GM18526 (cell line): ENCODE results near the gene CSTB.
A peak's percentile ranks its signal among the peaks of the same experiment; 100 is the strongest.

Experiments used
- POLR2A ChIP-seq: IDR thresholded peaks from 3 replicates; pipeline ENCODE4 v1.6.1; 2011; ENCODE audit not compliant: insufficient read length; ENCODE audit errors: extremely low read depth

The CSTB gene

GRCh38 chr21:43800566-43800965 lies 24.5 kb upstream of the CSTB start:
- no peak for TF ChIP-seq POLR2A

GRCh38 chr21:43800124-43800523 lies 24.0 kb upstream of the CSTB start:
- TF ChIP-seq POLR2A: no peak

- no peak for TF ChIP-seq POLR2A
These were observed 23.3 kb upstream of the CSTB start for GRCh38 chr21:43799301-43799840.

DNA sequence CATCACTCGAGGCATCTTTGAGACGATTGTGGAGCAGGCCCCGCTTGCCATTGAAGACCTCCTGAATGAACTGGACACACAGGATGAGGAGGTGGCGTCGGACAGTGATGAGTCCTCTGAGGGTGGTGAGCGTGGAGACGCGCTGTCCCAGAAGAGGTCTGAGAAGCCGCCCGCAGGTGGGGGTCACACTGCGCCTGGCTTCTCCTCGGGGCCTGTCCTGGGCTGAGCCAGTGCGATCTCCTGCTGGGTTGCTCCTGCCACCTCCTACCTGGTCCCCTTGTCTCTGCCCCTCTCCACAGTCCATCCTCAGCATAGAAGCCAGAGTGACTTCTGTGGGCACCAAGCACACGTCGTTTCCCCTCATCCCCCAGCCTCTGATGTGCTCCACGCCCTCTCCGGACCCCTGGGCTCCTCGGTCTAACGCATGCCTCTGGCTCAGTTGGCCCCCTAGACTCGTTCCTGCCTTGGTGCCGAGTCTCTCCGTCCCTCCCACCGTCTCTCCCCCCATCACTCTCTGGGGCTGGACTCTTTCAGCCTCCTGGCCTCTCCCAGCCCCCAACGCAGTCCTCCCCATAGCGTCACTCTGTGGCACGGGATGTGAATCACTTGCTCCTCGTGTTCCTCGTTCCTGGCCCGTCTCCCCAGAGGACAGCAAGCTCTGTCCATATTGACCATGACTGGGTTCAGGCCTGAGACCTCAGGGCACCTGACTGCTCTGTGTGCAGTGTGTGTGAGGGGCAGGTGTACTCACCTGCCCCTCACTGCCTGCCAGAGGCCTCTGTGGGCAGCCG lies 22.0 kb upstream of the CSTB start:
- no peak for TF ChIP-seq POLR2A

DNA sequence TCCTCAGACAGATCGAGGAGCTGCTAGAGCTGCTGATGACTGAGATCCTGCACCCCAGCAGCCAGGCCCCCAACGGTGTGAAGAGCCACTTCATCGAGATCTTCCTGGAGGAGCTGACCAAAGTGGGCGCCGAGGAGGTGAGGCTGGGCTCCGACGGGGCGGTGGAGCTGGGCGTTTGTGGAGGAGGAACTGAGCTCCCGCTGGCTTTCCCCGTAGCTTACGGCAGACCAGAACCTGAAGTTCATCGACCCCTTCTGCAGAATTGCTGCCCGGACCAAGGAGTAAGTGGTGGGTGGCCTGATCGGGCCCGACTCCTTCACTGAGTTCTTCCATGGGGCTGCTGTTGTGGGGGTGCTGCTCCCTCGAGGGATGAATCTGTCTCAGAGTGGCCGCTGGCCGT lies 21.3 kb upstream of the CSTB start:
- no peak for TF ChIP-seq POLR2A

GRCh38 chr21:43794857-43795256 lies 18.7 kb upstream of the CSTB start:
- no peak for TF ChIP-seq POLR2A

- TF ChIP-seq POLR2A: no peak
These were observed 18.2 kb upstream of the CSTB start for GRCh38 chr21:43794311-43794710.

- no peak for TF ChIP-seq POLR2A
These were observed 17.1 kb upstream of the CSTB start for GRCh38 chr21:43793243-43793642.

DNA sequence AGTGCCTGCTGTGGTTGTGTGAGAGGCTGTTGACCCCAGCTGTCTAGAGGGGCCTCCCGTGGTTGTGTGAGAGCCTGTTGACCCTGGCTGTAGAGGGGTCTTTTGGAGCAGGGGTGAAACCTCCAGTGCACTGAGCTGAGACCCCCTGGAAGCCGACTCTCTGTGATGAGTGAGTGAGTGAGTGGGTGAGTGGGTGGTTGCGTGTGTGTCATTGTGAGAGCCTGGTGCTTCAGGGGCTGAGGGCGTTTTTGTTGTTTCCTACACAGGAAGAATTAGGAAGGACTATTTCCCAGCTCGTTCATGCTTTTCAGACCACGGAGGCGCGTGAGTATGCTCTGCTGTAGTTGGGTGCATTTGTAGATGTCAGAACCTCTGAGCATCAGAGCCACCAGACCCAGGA lies 16.3 kb upstream of the CSTB start:
- TF ChIP-seq POLR2A: no peak

DNA sequence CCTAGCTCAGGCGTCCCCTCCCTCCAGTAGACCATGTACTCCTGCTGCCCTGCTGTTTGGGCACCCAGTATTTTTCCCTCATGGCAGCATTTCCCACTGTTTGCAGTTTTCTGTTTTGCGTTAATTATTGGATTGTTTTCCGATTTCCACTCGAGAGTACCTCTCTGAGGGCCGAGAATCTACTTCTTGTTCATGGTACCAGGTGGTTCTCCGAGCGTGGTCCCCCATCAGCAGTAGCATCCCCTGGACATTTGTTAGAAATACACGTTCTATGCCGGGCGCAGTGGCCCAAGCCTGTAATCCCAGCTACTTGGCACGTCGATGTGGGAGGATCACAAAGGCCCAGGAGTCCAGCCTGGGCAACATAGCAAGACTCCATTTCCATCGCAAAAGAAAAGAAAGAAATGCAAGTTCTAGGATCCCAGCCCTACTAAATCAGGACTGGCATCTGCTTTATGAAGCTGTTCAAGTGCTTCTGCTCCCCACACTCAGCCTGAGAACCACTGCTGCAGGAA lies 14.0 kb upstream of the CSTB start:
- no peak for TF ChIP-seq POLR2A

GRCh38 chr21:43789276-43790009 lies 13.3 kb upstream of the CSTB start, which contains the start of gene RRP1:
TSS of gene RRP1 (plus strand) at chr21:43789577. CDS start at chr21:43789630, 53 bp downstream.
- TF ChIP-seq POLR2A: peak; percentile 80

DNA sequence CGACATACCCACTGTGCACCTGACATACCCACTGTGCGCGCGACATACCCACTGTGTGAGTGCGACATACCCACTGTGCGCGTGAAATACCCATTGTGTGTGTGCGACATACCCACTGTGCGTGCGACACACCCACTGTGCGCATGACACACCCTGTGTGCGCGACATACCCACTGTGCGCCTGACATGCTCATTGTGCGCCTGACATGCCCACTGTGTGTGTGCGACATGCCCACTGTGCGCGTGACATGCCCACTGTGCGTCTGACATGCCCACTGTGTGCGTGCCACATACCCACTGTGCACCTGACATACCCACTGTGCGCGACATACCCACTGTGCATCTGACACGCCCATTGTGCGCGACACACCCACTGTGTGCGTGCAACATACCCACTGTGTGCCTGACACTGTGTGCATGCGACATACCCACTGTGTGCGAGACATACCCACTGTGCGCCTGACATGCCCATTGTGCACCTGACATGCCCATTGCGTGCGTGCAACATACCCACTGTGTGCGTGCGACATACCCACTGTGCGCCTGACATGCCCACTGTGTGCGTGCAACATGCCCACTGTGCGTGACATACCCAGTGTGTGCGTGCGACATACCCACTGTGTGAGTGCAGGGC lies 10.8 kb upstream of the CSTB start:
- TF ChIP-seq POLR2A: no peak

DNA sequence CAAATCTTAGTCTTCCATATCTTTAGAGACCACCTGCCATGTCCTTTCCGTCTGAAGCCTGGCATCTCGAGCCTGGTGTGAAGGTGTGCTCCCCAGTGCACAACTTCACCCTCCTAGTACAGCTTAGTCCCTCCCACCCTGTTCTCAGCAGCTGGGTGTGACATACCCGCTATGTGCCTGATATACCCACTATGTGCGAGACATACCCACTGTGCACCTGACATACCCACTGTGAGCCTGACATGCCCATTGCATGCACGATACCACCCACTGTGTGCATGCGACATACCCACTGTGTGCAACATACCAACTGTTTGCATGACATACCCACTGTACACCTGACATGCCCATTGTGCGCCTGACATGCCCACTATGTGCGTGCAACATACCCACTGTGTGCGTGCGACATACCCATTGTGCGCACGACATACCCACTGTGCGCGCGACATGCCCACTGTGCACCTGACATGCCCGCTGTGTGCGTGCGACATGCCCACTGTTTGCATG lies 10.2 kb upstream of the CSTB start:
- no peak for TF ChIP-seq POLR2A

GRCh38 chr21:43785134-43785533 lies 9.0 kb upstream of the CSTB start:
- TF ChIP-seq POLR2A: no peak

GRCh38 chr21:43783098-43783700 lies 7.1 kb upstream of the CSTB start:
- no peak for TF ChIP-seq POLR2A
